Chondrocyte (in vitro differentiated cells): ENCODE data around the gene KCNK16. TPM values are rescaled to one million over a fixed set of nuclear protein-coding genes. Genes with fewer than 3 reads are reported as not detected.

Source experiments
- DNase-seq: peaks from one replicate; pipeline ENCODE4 v3.0.0; 2021; ENCODE audit warnings: mixed read lengths, low spot score
- H3K27ac Mint-ChIP-seq: one replicate; pipeline ENCODE4 v1.8.0; 2021; ENCODE audit warnings: mild to moderate bottlenecking, moderate library complexity, mixed read lengths; ENCODE audit not compliant: unreplicated experiment
- H3K27me3 Mint-ChIP-seq: 2 replicates; pipeline ENCODE4 v1.8.0; 2021; ENCODE audit warnings: low read depth, mixed read lengths
- H3K36me3 Mint-ChIP-seq: 2 replicates; pipeline ENCODE4 v1.8.0; 2021; ENCODE audit warnings: low read depth, mixed read lengths
- H3K4me1 Mint-ChIP-seq: 2 replicates; pipeline ENCODE4 v1.8.0; 2021; ENCODE audit warnings: low read depth, mild to moderate bottlenecking, mixed read lengths
- H3K4me3 Mint-ChIP-seq: one replicate; pipeline ENCODE4 v1.8.0; 2021; ENCODE audit warnings: mild to moderate bottlenecking, moderate library complexity, mixed read lengths; ENCODE audit not compliant: unreplicated experiment
- H3K9me3 Mint-ChIP-seq: 2 replicates; pipeline ENCODE4 v1.8.0; 2021; ENCODE audit warnings: low read depth, mixed read lengths
- total RNA-seq: library from RNA; stranded (reverse); gene quantifications from 3 replicates; pipeline ENCODE4 v1.2.1, GENCODE V29; 2021
- TF ChIP-seq, protein P1 (sequence below): fragments of 200-600 bp; sonication (generic); IDR thresholded peaks from 2 replicates; pipeline ENCODE4 v1.5.0; 2021; ENCODE audit warnings: antibody characterized with exemption, mild to moderate bottlenecking, moderate library complexity

KCNK16 gene
- total RNA-seq, 1 donor from 2014 or later, result not detected

DNA sequence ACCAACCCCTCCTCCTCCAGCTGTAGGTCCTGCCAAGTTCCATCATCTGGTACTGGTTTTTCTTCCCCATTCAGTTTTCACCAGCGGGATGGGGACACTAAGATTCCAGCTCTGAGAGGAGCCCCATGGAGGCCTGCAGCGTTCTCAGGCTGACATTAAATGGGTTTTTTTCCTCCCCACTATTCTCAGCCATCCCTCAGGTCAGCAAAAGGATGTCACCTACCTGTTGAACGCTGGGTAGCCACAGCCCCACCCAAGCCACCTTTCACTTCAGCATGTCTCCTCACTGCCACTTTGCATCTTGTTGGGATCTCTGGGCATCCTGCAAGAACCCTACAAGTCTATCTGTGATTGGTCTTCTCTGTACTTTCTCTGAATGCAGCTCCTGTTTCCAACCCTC is 15.0 kb downstream of the KCNK16 start:
- Mint-ChIP-seq H3K27ac (no peak overlapping the region), H3K9me3 (no peaks in the 10 kb centered on the region), H3K36me3 (no peaks in the 10 kb centered on the region), H3K27me3 (peaks cover 40% of the 10 kb centered on the region), H3K4me1 (peaks cover 3% of the 10 kb centered on the region), H3K4me3 (no peak overlapping the region)
- TF ChIP-seq, protein P1, sequence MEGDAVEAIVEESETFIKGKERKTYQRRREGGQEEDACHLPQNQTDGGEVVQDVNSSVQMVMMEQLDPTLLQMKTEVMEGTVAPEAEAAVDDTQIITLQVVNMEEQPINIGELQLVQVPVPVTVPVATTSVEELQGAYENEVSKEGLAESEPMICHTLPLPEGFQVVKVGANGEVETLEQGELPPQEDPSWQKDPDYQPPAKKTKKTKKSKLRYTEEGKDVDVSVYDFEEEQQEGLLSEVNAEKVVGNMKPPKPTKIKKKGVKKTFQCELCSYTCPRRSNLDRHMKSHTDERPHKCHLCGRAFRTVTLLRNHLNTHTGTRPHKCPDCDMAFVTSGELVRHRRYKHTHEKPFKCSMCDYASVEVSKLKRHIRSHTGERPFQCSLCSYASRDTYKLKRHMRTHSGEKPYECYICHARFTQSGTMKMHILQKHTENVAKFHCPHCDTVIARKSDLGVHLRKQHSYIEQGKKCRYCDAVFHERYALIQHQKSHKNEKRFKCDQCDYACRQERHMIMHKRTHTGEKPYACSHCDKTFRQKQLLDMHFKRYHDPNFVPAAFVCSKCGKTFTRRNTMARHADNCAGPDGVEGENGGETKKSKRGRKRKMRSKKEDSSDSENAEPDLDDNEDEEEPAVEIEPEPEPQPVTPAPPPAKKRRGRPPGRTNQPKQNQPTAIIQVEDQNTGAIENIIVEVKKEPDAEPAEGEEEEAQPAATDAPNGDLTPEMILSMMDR, result no peak
- no peak for DNase-seq

DNA sequence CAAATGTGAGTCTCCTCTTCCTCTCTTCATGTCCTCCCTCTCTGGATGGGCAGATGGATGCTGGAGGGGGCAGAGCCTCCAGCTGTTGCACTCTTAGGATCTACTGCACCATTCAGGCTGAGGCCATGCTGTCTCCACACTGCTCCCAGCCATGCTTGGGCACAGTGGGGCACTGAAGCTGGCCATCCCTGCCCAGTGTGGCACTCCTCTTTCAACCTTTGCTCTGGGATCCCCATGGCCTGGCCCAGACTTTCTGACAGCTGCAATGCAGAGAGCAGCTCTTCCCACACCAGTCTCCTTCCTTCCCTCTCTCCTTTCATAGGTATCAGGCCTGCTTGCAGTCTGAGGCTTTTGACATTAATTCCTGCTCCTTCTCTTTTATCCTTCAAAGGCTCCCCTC is 17.6 kb downstream of the KCNK16 start:
- H3K27ac Mint-ChIP-seq, result no peak overlapping the region
- peaks cover 3% of the 10 kb centered on the region for H3K4me1 Mint-ChIP-seq
- no peak overlapping the region for H3K4me3 Mint-ChIP-seq
- H3K36me3 Mint-ChIP-seq, result no peaks in the 10 kb centered on the region
- DNase-seq, result no peak
- TF ChIP-seq, protein P1, result no peak
- peaks cover 33% of the 10 kb centered on the region for H3K27me3 Mint-ChIP-seq
- H3K9me3 Mint-ChIP-seq, result no peaks in the 10 kb centered on the region

DNA sequence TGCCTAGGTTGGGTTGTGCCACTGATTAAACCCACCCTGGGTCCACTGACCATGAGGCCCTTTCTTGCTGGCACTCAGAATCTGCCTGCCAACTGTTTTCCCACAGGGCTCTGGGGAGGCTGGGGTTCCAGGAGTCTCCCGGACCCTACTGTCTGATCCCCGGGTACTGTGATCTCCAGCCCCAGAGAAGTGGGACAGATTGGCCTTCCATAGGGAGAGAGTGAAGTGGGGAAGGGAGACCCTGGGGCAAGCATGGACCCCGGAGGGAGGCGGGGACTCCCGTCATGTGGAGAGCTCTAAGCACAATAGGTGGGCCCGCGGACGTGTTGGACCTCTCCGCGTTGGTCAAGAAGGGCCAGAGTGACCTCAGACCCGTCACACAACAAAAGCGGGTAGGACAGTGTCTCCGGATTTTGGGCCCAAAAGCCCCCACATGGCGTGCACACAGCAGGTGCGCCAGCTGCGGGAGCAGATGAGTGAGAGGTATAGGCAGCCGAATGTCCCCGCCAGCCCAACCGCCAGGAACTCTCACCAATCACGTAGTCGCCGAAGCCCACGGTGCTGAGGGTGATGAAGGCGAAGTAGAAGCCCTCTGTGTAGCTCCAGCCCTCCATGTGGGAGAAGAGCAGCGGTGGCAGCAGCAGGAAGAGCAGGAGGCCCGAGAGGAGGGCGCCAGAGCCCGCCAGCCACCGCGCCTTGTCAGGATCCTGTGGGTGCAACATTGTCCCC is 18.9 kb downstream of the KCNK16 start:
- Mint-ChIP-seq H3K27ac (no peak overlapping the region), H3K4me3 (no peak overlapping the region), H3K27me3 (peaks cover 34% of the 10 kb centered on the region), H3K4me1 (peaks cover 3% of the 10 kb centered on the region), H3K9me3 (no peaks in the 10 kb centered on the region), H3K36me3 (no peaks in the 10 kb centered on the region)
- DNase-seq, result no peak
- TF ChIP-seq, protein P1, result peak; percentile 34

DNA sequence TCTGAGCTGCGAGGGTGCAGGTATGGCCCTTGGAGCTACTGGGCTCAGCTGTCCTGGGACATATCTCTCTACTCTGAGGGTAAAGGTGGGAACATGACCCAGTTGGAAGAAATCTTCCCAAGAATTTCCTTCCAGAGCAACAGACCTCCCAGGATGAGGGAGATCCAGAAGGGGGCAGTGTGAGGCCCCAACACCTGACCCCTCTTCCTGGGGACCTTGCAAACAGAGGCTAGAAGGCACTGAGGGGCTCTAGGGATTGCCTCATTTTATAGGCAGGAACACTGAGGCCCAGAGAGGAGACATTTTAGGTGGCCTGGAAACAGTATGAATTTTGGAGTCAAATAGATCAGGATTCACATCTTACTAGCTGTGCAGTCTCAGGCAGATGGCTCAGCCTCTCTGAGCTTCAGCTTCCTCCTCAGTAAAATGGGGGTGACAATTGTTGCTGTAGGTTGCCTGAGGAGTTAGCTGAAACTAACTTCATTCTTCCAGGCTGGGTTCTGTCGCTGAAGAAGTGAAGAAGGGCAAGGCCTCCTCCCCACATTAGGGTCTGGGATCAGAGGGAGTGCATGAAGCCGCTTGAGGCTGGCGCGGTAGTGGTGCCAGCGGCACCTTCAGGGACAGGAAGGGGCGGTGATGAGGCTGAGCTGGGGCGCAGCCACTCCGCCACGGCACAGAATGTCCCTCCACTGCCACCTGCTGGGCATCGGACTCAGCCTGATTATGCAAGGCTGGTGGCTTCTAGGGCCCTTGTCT is 19.7 kb downstream of the KCNK16 start:
- H3K36me3 Mint-ChIP-seq, result no peaks in the 10 kb centered on the region
- H3K4me1 Mint-ChIP-seq, result peaks cover 3% of the 10 kb centered on the region
- TF ChIP-seq, protein P1, result peak; percentile 96
- H3K27ac Mint-ChIP-seq, result no peak overlapping the region
- no peak for DNase-seq
- H3K4me3 Mint-ChIP-seq, result peak overlapping the region; percentile 43
- peaks cover 32% of the 10 kb centered on the region for H3K27me3 Mint-ChIP-seq
- no peaks in the 10 kb centered on the region for H3K9me3 Mint-ChIP-seq

DNA sequence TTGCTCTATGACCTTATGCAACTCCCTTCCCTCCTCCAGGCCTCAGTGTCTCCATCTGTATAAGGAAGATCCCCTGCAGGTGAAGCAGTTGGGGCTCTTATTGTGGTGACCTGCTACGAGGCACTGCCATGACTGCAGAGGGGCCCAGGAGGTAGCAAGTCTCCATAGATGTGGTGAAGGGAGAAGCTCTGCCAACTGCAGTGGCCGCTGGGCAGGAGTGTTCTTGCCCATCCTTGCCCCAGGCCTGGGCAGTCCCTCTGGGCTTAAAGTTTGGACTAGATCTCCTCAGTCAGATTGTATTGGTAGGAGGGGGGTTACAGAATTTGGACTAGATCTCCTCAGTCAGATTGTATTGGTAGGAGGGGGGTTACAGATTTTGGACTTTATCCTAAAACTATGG is 20.5 kb downstream of the KCNK16 start:
- TF ChIP-seq, protein P1, result no peak
- Mint-ChIP-seq H3K9me3 (no peaks in the 10 kb centered on the region), H3K4me1 (peaks cover 4% of the 10 kb centered on the region), H3K36me3 (no peaks in the 10 kb centered on the region), H3K4me3 (no peak overlapping the region), H3K27me3 (peaks cover 24% of the 10 kb centered on the region), H3K27ac (no peak overlapping the region)
- DNase-seq, result no peak
